Astrocyte (in vitro differentiated cells and primary cell): ENCODE results near the gene TMEM9B.

Source experiments
- CTCF ChIP-seq: IDR thresholded peaks from 2 replicates; pipeline ENCODE4 v1.5.1; 2011; ENCODE audit warnings: low read depth, mild to moderate bottlenecking, inconsistent platforms, low read length, moderate library complexity; ENCODE audit not compliant: insufficient read depth
- EZH2 ChIP-seq: IDR thresholded peaks from 2 replicates; pipeline ENCODE4 v1.6.1; 2012; ENCODE audit warnings: mild to moderate bottlenecking, low read length, inconsistent platforms; ENCODE audit not compliant: insufficient read depth

- TF ChIP-seq EZH2: no peak
- no peak for TF ChIP-seq CTCF
Observed at GRCh38 chr11:8964324-8965320, at the start of gene TMEM9B.
